ENCODE data around the gene KIDINS220. TPM values are rescaled to one million over a fixed set of nuclear protein-coding genes. Genes with fewer than 3 reads are reported as not detected.

The KIDINS220 gene
- total RNA-seq, 1 donor from 2014 or later: 109 TPM

DNA sequence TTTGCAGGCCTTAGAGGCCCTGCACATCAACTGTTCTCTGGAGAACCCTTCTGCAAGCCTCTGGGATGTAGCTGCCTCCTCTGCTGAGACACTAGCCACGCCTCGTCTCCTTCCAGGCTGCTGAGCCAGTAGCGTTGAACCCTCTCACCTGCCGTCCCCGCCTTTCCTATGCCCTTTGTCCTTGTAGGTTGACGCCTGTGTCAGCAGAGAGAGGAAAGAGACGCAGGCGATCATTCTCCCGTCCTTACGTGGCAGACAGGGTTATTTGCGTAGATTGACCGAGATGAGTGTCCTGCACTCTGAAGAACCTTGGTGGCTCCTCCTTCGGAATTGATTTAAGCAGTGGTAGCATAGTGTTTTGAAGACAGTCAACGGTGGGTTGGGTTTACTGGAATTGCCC is 127.8 kb downstream of the KIDINS220 start:
- H3K36me3 Mint-ChIP-seq: peaks cover 2% of the 10 kb centered on the region
- no peak overlapping the region for H3K4me3 Mint-ChIP-seq
- no peaks in the 10 kb centered on the region for H3K27me3 Mint-ChIP-seq (ENCODE audit: low read depth)
- H3K9me3 Mint-ChIP-seq: peaks cover 15% of the 10 kb centered on the region
- TF ChIP-seq, protein P1, sequence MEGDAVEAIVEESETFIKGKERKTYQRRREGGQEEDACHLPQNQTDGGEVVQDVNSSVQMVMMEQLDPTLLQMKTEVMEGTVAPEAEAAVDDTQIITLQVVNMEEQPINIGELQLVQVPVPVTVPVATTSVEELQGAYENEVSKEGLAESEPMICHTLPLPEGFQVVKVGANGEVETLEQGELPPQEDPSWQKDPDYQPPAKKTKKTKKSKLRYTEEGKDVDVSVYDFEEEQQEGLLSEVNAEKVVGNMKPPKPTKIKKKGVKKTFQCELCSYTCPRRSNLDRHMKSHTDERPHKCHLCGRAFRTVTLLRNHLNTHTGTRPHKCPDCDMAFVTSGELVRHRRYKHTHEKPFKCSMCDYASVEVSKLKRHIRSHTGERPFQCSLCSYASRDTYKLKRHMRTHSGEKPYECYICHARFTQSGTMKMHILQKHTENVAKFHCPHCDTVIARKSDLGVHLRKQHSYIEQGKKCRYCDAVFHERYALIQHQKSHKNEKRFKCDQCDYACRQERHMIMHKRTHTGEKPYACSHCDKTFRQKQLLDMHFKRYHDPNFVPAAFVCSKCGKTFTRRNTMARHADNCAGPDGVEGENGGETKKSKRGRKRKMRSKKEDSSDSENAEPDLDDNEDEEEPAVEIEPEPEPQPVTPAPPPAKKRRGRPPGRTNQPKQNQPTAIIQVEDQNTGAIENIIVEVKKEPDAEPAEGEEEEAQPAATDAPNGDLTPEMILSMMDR (IDR thresholded peaks at IDR 0.05; ENCODE audit: unreplicated experiment): no peak
- peaks cover 9% of the 10 kb centered on the region for H3K4me1 Mint-ChIP-seq
- no peak for DNase-seq (ENCODE audit: low spot score in 2 of 2, unreplicated experiment in 2 of 2)
- no peak overlapping the region for H3K27ac Mint-ChIP-seq

DNA sequence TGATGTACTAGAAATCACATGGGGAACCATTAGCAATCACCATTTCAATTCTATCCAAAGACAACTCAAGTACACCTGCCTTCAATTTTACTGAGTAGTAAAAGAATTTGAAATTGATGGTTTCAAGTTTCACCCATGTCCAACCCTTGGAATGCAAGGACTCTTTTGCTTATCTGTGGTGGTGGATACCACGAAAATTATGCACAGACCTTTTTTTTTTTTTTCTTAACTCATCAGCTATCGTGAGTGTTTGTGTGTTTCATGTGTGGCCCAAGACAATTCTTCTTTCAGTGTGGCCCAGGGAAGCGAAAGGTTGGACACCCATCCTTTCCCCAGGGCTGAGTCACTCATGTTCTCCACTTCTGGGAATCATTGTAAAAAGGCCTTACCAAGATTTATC is 132.5 kb downstream of the KIDINS220 start:
- H3K36me3 Mint-ChIP-seq: peaks cover 2% of the 10 kb centered on the region
- no peak overlapping the region for H3K4me3 Mint-ChIP-seq
- TF ChIP-seq, protein P1 (IDR thresholded peaks at IDR 0.05; ENCODE audit: unreplicated experiment): no peak
- H3K9me3 Mint-ChIP-seq: peaks cover 15% of the 10 kb centered on the region
- peaks cover 5% of the 10 kb centered on the region for H3K4me1 Mint-ChIP-seq
- H3K27me3 Mint-ChIP-seq (ENCODE audit: low read depth): no peaks in the 10 kb centered on the region
- no peak for DNase-seq (ENCODE audit: low spot score in 2 of 2, unreplicated experiment in 2 of 2)
- H3K27ac Mint-ChIP-seq: peak overlapping the region; percentile 7

DNA sequence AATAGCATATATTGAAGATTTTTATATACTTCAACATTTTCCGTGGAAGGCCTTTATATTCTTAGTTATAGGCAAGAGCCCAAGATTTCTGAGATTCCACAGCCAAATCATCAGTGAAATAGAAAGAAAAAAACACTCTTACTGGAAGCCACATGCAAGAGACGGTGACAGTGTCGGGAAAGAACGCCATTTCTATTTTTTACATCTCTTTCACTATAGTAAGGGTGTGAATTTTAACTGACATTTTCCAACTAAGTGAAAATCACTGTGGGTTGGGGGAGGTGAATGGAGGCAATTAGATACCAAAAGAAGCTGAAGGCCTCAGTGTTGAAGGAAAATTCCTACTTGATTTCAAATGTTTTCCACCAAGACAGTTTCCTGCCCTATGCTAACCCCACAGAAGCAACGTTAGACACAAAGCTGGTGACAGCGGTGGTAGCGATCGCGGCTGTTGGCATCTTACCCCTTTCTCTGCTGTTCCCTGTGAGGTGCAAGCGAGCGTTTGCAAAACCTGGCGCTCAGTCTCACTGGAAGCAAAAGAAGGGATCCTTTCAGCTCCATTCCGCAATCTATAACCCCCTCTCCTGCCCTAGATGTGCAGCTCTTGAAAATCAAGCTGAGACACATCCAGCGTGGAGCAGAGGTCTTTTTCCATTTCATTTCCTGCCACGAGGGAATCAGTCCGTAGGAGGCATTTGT is 135.6 kb downstream of the KIDINS220 start:
- Mint-ChIP-seq H3K27ac (no peak overlapping the region), H3K4me1 (peaks cover 5% of the 10 kb centered on the region), H3K36me3 (peaks cover 2% of the 10 kb centered on the region), H3K27me3 (ENCODE audit: low read depth) (no peaks in the 10 kb centered on the region), H3K4me3 (no peak overlapping the region), H3K9me3 (peaks cover 10% of the 10 kb centered on the region)
- TF ChIP-seq, protein P1 (IDR thresholded peaks at IDR 0.05; ENCODE audit: unreplicated experiment): no peak
- DNase-seq (ENCODE audit: low spot score in 2 of 2, unreplicated experiment in 2 of 2): no peak

DNA sequence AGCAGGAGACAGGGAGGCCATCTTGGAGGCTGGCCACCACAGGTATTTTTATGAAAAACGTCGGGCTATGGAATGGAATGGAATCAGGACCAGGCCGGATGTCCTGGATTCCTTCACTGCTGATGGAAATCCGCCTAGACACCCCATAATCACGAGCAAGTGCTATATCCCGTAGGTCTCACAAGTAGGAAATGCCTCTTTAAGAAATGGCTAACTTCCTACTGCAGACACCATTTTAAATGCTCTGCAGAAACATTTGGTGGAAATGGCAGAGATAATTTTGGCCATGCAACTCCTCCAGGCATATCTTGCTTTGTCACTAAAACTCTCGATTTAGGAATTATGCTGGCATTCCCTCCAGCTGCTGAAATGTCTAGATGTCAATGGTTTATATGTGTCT is 137.6 kb downstream of the KIDINS220 start:
- TF ChIP-seq, protein P1 (IDR thresholded peaks at IDR 0.05; ENCODE audit: unreplicated experiment): no peak
- no peaks in the 10 kb centered on the region for H3K27me3 Mint-ChIP-seq (ENCODE audit: low read depth)
- no peak overlapping the region for H3K4me3 Mint-ChIP-seq
- H3K9me3 Mint-ChIP-seq: peaks cover 10% of the 10 kb centered on the region
- peaks cover 2% of the 10 kb centered on the region for H3K36me3 Mint-ChIP-seq
- peaks cover 4% of the 10 kb centered on the region for H3K4me1 Mint-ChIP-seq
- H3K27ac Mint-ChIP-seq: no peak overlapping the region
- no peak for DNase-seq (ENCODE audit: low spot score in 2 of 2, unreplicated experiment in 2 of 2)

DNA sequence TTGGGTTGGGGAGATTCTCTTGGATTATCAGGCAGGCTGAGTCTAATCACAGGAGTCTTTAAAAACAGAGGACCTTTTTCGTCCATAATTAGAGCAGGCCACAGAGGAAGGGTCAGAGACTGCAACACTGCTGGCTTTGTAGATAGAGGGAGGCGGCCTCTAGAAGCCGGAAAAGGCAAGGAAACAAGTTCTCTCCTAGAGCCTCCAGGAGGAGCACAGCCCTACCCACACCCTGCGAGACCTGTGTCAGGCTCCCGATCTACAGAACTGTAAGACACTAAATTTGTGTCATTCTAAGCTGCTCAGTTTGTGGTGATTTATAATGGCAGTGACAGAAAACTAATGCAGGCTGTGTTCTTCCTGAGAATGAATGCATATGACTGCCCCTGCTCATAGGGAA is 140.2 kb downstream of the KIDINS220 start:
- H3K27me3 Mint-ChIP-seq (ENCODE audit: low read depth): peaks cover 2% of the 10 kb centered on the region
- peaks cover 10% of the 10 kb centered on the region for H3K9me3 Mint-ChIP-seq
- H3K4me3 Mint-ChIP-seq: no peak overlapping the region
- no peak overlapping the region for H3K27ac Mint-ChIP-seq
- peaks cover 2% of the 10 kb centered on the region for H3K36me3 Mint-ChIP-seq
- H3K4me1 Mint-ChIP-seq: peaks cover 3% of the 10 kb centered on the region
- TF ChIP-seq, protein P1 (IDR thresholded peaks at IDR 0.05; ENCODE audit: unreplicated experiment): no peak
- DNase-seq (ENCODE audit: low spot score in 2 of 2, unreplicated experiment in 2 of 2): no peak
